H9 (cell line): ENCODE data around the gene BTN2A1. TPM values are rescaled to one million over a fixed set of nuclear protein-coding genes. Genes with fewer than 3 reads are reported as not detected.

Experiments used
- DNase-seq: peaks from one replicate; pipeline ENCODE4 v3.0.0-alpha.2; 2017
- H2AFZ ChIP-seq: one replicate; pipeline ENCODE4 v1.6.1; 2013; ENCODE audit warnings: mild to moderate bottlenecking, low read length, control low read depth, moderate library complexity
- H2AK5ac ChIP-seq: 2 replicates; pipeline ENCODE4 v1.6.1; 2013; ENCODE audit warnings: low read length, control low read depth, mixed read lengths; ENCODE audit not compliant: insufficient read length
- H2BK120ac ChIP-seq: one replicate; pipeline ENCODE4 v1.6.1; 2013; ENCODE audit warnings: low read depth, mild to moderate bottlenecking, low read length, control low read depth, inconsistent platforms; ENCODE audit not compliant: poor library complexity, severe bottlenecking
- H2BK12ac ChIP-seq: 2 replicates; pipeline ENCODE4 v1.6.1; 2013; ENCODE audit warnings: low read length, control low read depth, mixed read lengths, low read depth; ENCODE audit not compliant: insufficient read length
- H2BK15ac ChIP-seq: 2 replicates; pipeline ENCODE4 v1.6.1; 2013; ENCODE audit warnings: low read depth, low read length, control low read depth
- H2BK20ac ChIP-seq: one replicate; pipeline ENCODE4 v1.6.1; 2013; ENCODE audit warnings: low read depth, mild to moderate bottlenecking, low read length, control low read depth, inconsistent platforms; ENCODE audit not compliant: poor library complexity, severe bottlenecking
- H2BK5ac ChIP-seq: 2 replicates; pipeline ENCODE4 v1.6.1; 2013; ENCODE audit warnings: low read length, control low read depth, mixed read lengths; ENCODE audit not compliant: insufficient read length
- H3K14ac ChIP-seq: 2 replicates; pipeline ENCODE4 v1.6.1; 2013; ENCODE audit warnings: low read length, control low read depth; ENCODE audit not compliant: insufficient read depth
- H3K18ac ChIP-seq: 2 replicates; pipeline ENCODE4 v1.6.1; 2013; ENCODE audit warnings: low read depth, mild to moderate bottlenecking, mixed read lengths, low read length, control low read depth; ENCODE audit not compliant: insufficient read length
- H3K23ac ChIP-seq: 2 replicates; pipeline ENCODE4 v1.6.1; 2013; ENCODE audit warnings: low read length, control low read depth, mixed read lengths, low read depth; ENCODE audit not compliant: insufficient read length
- H3K23me2 ChIP-seq: 2 replicates; pipeline ENCODE4 v1.6.1; 2013; ENCODE audit warnings: low read depth, mild to moderate bottlenecking, mixed read lengths, low read length, control low read depth; ENCODE audit not compliant: insufficient read length, poor library complexity, severe bottlenecking
- H3K27ac ChIP-seq: 2 replicates; pipeline ENCODE4 v1.5.1; 2013; ENCODE audit warnings: low read length, control low read depth, mixed read lengths, low read depth; ENCODE audit not compliant: insufficient read length
- H3K27me3 ChIP-seq: 2 replicates; pipeline ENCODE4 v1.6.1; 2013; ENCODE audit warnings: low read length, control low read depth, inconsistent platforms; ENCODE audit not compliant: insufficient read depth
- H3K4ac ChIP-seq: 2 replicates; pipeline ENCODE4 v1.6.1; 2013; ENCODE audit warnings: low read depth, mild to moderate bottlenecking, control low read depth, inconsistent platforms, low read length, moderate library complexity
- H3K4me1 ChIP-seq: 2 replicates; pipeline ENCODE4 v1.6.1; 2013; ENCODE audit warnings: low read length, control low read depth, inconsistent platforms; ENCODE audit not compliant: insufficient read depth
- H3K4me2 ChIP-seq: 2 replicates; pipeline ENCODE4 v1.6.1; 2013; ENCODE audit warnings: low read length, control low read depth, mixed read lengths; ENCODE audit not compliant: insufficient read length, insufficient read depth
- H3K56ac ChIP-seq: 2 replicates; pipeline ENCODE4 v1.6.1; 2013; ENCODE audit warnings: low read depth, mild to moderate bottlenecking, mixed read lengths, low read length, control low read depth; ENCODE audit not compliant: insufficient read length
- H3K79me1 ChIP-seq: 2 replicates; pipeline ENCODE4 v1.6.1; 2013; ENCODE audit warnings: low read depth, mild to moderate bottlenecking, moderate library complexity, low read length, control low read depth, inconsistent platforms; ENCODE audit not compliant: insufficient read depth, poor library complexity, severe bottlenecking
- H3K79me2 ChIP-seq: 2 replicates; pipeline ENCODE4 v1.6.1; 2013; ENCODE audit warnings: low read length, control low read depth, inconsistent platforms; ENCODE audit not compliant: insufficient read depth
- H3K9ac ChIP-seq: 2 replicates; pipeline ENCODE4 v1.6.1; 2013; ENCODE audit warnings: low read length, control low read depth, mixed read lengths; ENCODE audit not compliant: insufficient read length; ENCODE audit errors: extremely low read depth
- H3K9me3 ChIP-seq: one replicate; pipeline ENCODE4 v1.6.1; 2013; ENCODE audit warnings: low read depth, low read length, inconsistent platforms; ENCODE audit not compliant: control insufficient read depth
- H3T11ph ChIP-seq: one replicate; pipeline ENCODE4 v1.6.1; 2013; ENCODE audit warnings: mild to moderate bottlenecking, low read length, control low read depth, inconsistent platforms
- H4K20me1 ChIP-seq: one replicate; pipeline ENCODE4 v1.6.1; 2013; ENCODE audit not compliant: control insufficient read depth, insufficient read length, insufficient read depth
- H4K5ac ChIP-seq: 2 replicates; pipeline ENCODE4 v1.6.1; 2013; ENCODE audit warnings: low read depth, mild to moderate bottlenecking, mixed read lengths, low read length, control low read depth; ENCODE audit not compliant: insufficient read length
- H4K8ac ChIP-seq: replicated peaks from 2 replicates; pipeline ENCODE4 v1.6.1; 2013; ENCODE audit warnings: low read length, control low read depth, mixed read lengths, low read depth; ENCODE audit not compliant: insufficient read length
- H4K91ac ChIP-seq: 2 replicates; pipeline ENCODE4 v1.6.1; 2013; ENCODE audit warnings: low read depth, mild to moderate bottlenecking, moderate library complexity, mixed read lengths, low read length, control low read depth; ENCODE audit not compliant: insufficient read length
- H3K27ac Mint-ChIP-seq, 3 experiments: 2 replicates in 2 of 3; 3 replicates in 1 of 3; pipeline ENCODE4 v1.8.0; 2020 to 2021; ENCODE audit warnings: mixed read lengths in 3 of 3, mild to moderate bottlenecking in 1 of 3, moderate library complexity in 1 of 3
- H3K27me3 Mint-ChIP-seq: 2 replicates; pipeline ENCODE4 v1.8.0; 2021; ENCODE audit warnings: low read depth, mild to moderate bottlenecking, moderate library complexity, mixed read lengths
- H3K36me3 Mint-ChIP-seq, 3 experiments: 2 replicates in 2 of 3; 3 replicates in 1 of 3; pipeline ENCODE4 v1.8.0; 2020 to 2021; ENCODE audit warnings: low read depth in 3 of 3, mixed read lengths in 3 of 3; ENCODE audit not compliant: insufficient read depth in 1 of 3
- H3K4me1 Mint-ChIP-seq, 2 experiments: 2 replicates each; pipeline ENCODE4 v1.8.0; 2020; ENCODE audit warnings: mixed read lengths in 2 of 2
- H3K4me3 Mint-ChIP-seq, 2 experiments: 2 replicates in 1 of 2; 3 replicates in 1 of 2; pipeline ENCODE4 v1.8.0; 2020 to 2021; ENCODE audit warnings: mild to moderate bottlenecking in 2 of 2, mixed read lengths in 2 of 2, moderate library complexity in 1 of 2
- H3K9me3 Mint-ChIP-seq, 2 experiments: 2 replicates in 1 of 2; 3 replicates in 1 of 2; pipeline ENCODE4 v1.8.0; 2020; ENCODE audit warnings: mild to moderate bottlenecking in 2 of 2, mixed read lengths in 2 of 2, moderate library complexity in 1 of 2
- WGBS: extraction: QIAGEN DNeasy Blood & Tissue Kit; methylation state at CpG from one replicate; pipeline ENCODE4 v1.1.7; 2013; ENCODE audit warnings: missing lambda C conversion rate, low lambda C conversion rate, mixed read lengths; ENCODE audit not compliant: insufficient read length; ENCODE audit errors: extremely low coverage; 5-methylcytosine and 5-hydroxymethylcytosine counted together
- total RNA-seq: library from RNA; stranded (reverse); gene quantifications from 2 replicates; pipeline ENCODE4 v1.2.1, GENCODE V29; 2021
- TF ChIP-seq, protein P1 (sequence below): fragments of 200-600 bp; sonication (generic); conservative IDR thresholded peaks from 3 replicates; pipeline ENCODE4 v1.8.0; 2021; ENCODE audit warnings: antibody characterized with exemption, mild to moderate bottlenecking

BTN2A1 gene
- total RNA-seq, 1 experiment from 2014 or later, result 18.4 TPM

DNA sequence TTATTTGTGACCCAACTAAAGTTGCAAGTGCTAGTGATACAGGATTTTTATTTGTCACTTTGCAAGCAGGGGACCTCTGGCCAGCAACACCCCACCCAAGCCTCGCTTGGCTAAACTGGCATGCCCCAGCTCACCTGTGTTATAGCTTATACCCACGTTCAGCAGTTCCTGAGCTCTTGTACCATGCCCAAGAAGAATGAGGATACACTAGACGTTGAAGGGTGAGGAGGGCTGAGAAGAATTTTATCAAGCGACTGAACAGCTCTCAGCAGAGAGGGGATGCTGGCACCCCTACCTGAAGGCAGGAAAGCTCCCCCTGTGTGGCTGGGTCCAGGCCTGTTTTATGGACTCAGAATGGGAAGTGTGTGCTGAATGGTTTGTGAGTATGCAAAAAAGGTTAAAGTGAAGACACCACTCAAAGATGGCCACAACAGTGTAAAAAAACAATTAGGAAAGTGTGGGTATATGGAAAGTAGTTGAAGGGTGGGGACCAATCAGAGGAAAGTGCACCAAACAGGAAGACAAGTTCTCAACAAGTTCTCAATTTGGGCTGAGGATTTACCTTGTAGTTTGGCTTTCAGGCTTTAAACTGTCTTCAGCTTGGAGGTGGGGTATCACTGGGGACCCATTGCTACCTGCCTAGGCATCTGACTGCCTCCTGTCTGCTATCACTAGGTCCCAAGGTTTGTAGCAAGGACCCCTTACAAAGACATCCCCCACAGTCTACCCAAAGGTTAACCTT lies 15.0 kb downstream of the BTN2A1 start:
- H3K18ac ChIP-seq, result no peak overlapping the region
- no peaks in the 10 kb centered on the region for H3K79me2 ChIP-seq
- no peak overlapping the region for H3K23ac ChIP-seq
- H3K9ac ChIP-seq, result no peak overlapping the region
- H2BK5ac ChIP-seq, result no peak overlapping the region
- Mint-ChIP-seq H3K27me3 (peaks cover 1% of the 10 kb centered on the region), H3K9me3 (peaks cover 0 to 3% of the 10 kb centered on the region in 2 experiments; a peak in 3 of 5 replicates), H3K4me1 (peaks cover 30 to 32% of the 10 kb centered on the region in 2 experiments), H3K4me3 (peak overlapping the region in 1 of 2 experiments; percentile 7; a peak in 1 of 5 replicates), H3K36me3 (peaks cover 13 to 40% (median 29%) of the 10 kb centered on the region in 3 experiments), H3K27ac (no peak overlapping the region)
- no peaks in the 10 kb centered on the region for H3K79me1 ChIP-seq
- H3K27me3 ChIP-seq, result no peaks in the 10 kb centered on the region
- H3K14ac ChIP-seq, result no peak overlapping the region
- H3K27ac ChIP-seq, result no peak overlapping the region
- H2BK15ac ChIP-seq, result peak overlapping the region; percentile 27; the same call in 1 of the 2 replicates
- no peak overlapping the region for H4K5ac ChIP-seq
- TF ChIP-seq, protein P1, sequence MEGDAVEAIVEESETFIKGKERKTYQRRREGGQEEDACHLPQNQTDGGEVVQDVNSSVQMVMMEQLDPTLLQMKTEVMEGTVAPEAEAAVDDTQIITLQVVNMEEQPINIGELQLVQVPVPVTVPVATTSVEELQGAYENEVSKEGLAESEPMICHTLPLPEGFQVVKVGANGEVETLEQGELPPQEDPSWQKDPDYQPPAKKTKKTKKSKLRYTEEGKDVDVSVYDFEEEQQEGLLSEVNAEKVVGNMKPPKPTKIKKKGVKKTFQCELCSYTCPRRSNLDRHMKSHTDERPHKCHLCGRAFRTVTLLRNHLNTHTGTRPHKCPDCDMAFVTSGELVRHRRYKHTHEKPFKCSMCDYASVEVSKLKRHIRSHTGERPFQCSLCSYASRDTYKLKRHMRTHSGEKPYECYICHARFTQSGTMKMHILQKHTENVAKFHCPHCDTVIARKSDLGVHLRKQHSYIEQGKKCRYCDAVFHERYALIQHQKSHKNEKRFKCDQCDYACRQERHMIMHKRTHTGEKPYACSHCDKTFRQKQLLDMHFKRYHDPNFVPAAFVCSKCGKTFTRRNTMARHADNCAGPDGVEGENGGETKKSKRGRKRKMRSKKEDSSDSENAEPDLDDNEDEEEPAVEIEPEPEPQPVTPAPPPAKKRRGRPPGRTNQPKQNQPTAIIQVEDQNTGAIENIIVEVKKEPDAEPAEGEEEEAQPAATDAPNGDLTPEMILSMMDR, result no peak
- H3K4ac ChIP-seq, result no peak overlapping the region
- peaks cover 4% of the 10 kb centered on the region; the same call in 1 of the 2 replicates for H3K4me1 ChIP-seq
- peaks cover 7% of the 10 kb centered on the region for H3K9me3 ChIP-seq
- no peak for DNase-seq
- no peak overlapping the region for H3K56ac ChIP-seq
- H2BK12ac ChIP-seq, result no peak overlapping the region
- no CpG with 5 or more reads among the region's 4 CpGs for WGBS
- no peak overlapping the region for H2AFZ ChIP-seq
- H4K91ac ChIP-seq, result no peak overlapping the region
- H3K23me2 ChIP-seq, result no peaks in the 10 kb centered on the region
- H4K8ac ChIP-seq, result no peak overlapping the region
- no peak overlapping the region for H2AK5ac ChIP-seq
- no peak overlapping the region for H3K4me2 ChIP-seq
- H3T11ph ChIP-seq, result no peak overlapping the region
- no peak overlapping the region for H2BK120ac ChIP-seq
- H2BK20ac ChIP-seq, result no peak overlapping the region
- H4K20me1 ChIP-seq, result no peaks in the 10 kb centered on the region
